Mucosa of rectum (tissue), 2 donors: ENCODE data around the gene TMSB10.

Experiments
- H3K27ac ChIP-seq, 2 donors: one replicate each; pipeline ENCODE4 v1.7.0; 2013; ENCODE audit warnings: inconsistent platforms in 2 of 2, low read depth in 2 of 2, low read length in 2 of 2
- H3K27me3 ChIP-seq, 2 donors: one replicate each; pipeline ENCODE4 v1.7.0; 2013; ENCODE audit warnings: low read length in 2 of 2; ENCODE audit not compliant: control insufficient read depth in 2 of 2, insufficient read depth in 2 of 2
- H3K36me3 ChIP-seq, 2 donors: one replicate each; pipeline ENCODE4 v1.7.0; 2013; ENCODE audit warnings: low read length in 2 of 2; ENCODE audit not compliant: control insufficient read depth in 2 of 2, insufficient read depth in 2 of 2
- H3K4me1 ChIP-seq, 2 donors: one replicate each; pipeline ENCODE4 v1.7.0; 2013; ENCODE audit warnings: low read length in 2 of 2, mild to moderate bottlenecking in 1 of 2; ENCODE audit not compliant: control insufficient read depth in 2 of 2, insufficient read depth in 2 of 2
- H3K4me3 ChIP-seq, 2 donors: one replicate each; pipeline ENCODE4 v1.7.0; 2013; ENCODE audit warnings: low read length in 2 of 2
- H3K9ac ChIP-seq, 2 donors: one replicate each; pipeline ENCODE4 v1.7.0; 2013; ENCODE audit warnings: low read length in 2 of 2, low read depth in 1 of 2, mild to moderate bottlenecking in 1 of 2
- H3K9me3 ChIP-seq, 2 donors: one replicate each; pipeline ENCODE4 v1.7.0; 2013; ENCODE audit warnings: low read length in 2 of 2; ENCODE audit not compliant: control insufficient read depth in 2 of 2
- donor health status: healthy.
- donor health status: Normal muscosa, but diverticular disease.

The TMSB10 gene

GRCh38 chr2:84901593-84902120 lies 3.8 kb upstream of the TMSB10 start:
- no peak overlapping the region for H3K4me3 ChIP-seq
- no peak overlapping the region for H3K9ac ChIP-seq
- H3K36me3 ChIP-seq = no peaks in the 10 kb centered on the region
- no peaks in the 10 kb centered on the region for H3K27me3 ChIP-seq
- H3K27ac ChIP-seq = no peak overlapping the region
- H3K9me3 ChIP-seq = no peaks in the 10 kb centered on the region
- peaks cover 4 to 11% of the 10 kb centered on the region in 2 donors for H3K4me1 ChIP-seq

GRCh38 chr2:84902526-84902925 lies 2.9 kb upstream of the TMSB10 start:
- no peaks in the 10 kb centered on the region for H3K9me3 ChIP-seq
- no peak overlapping the region for H3K9ac ChIP-seq
- H3K36me3 ChIP-seq = no peaks in the 10 kb centered on the region
- H3K4me3 ChIP-seq = no peak overlapping the region
- no peak overlapping the region for H3K27ac ChIP-seq
- H3K27me3 ChIP-seq = no peaks in the 10 kb centered on the region
- peaks cover 4 to 11% of the 10 kb centered on the region in 2 donors for H3K4me1 ChIP-seq

- peak overlapping the region; percentile 38 to 48 for H3K9ac ChIP-seq
- no peaks in the 10 kb centered on the region for H3K9me3 ChIP-seq
- no peaks in the 10 kb centered on the region for H3K27me3 ChIP-seq
- H3K4me3 ChIP-seq = peak overlapping the region in 1 of 2 donors; percentile 90
- H3K27ac ChIP-seq = peak overlapping the region in 1 of 2 donors; percentile 98
- peaks cover 4 to 5% of the 10 kb centered on the region in 2 donors for H3K4me1 ChIP-seq
- peaks cover 0 to 3% of the 10 kb centered on the region in 2 donors for H3K36me3 ChIP-seq
Observed at GRCh38 chr2:84904151-84904550, 1.3 kb upstream of the TMSB10 start.

- H3K9ac ChIP-seq = peak overlapping the region; percentile 84 to 95
- peaks cover 0 to 4% of the 10 kb centered on the region in 2 donors for H3K36me3 ChIP-seq
- peak overlapping the region; percentile 98 to 99 for H3K27ac ChIP-seq
- H3K4me1 ChIP-seq = peaks cover 3 to 4% of the 10 kb centered on the region in 2 donors
- peak overlapping the region; percentile 76 to 90 for H3K4me3 ChIP-seq
- H3K27me3 ChIP-seq = no peaks in the 10 kb centered on the region
- no peaks in the 10 kb centered on the region for H3K9me3 ChIP-seq
Observed at GRCh38 chr2:84904717-84905174, 710 bp upstream of the TMSB10 start.

GRCh38 chr2:84906108-84906899 lies 848 bp downstream of the TMSB10 start:
- H3K27me3 ChIP-seq = no peaks in the 10 kb centered on the region
- peak overlapping the region; percentile 76 to 96 for H3K4me3 ChIP-seq
- H3K9me3 ChIP-seq = no peaks in the 10 kb centered on the region
- H3K9ac ChIP-seq = peak overlapping the region; percentile 97 to 98
- H3K36me3 ChIP-seq = peaks cover 0 to 4% of the 10 kb centered on the region in 2 donors
- peaks cover 3 to 4% of the 10 kb centered on the region in 2 donors for H3K4me1 ChIP-seq
- H3K27ac ChIP-seq = peak overlapping the region; percentile 98 to 99

- Histone ChIP-seq H3K9ac (peak overlapping the region; percentile 97 to 98), H3K9me3 (no peaks in the 10 kb centered on the region), H3K36me3 (peaks cover 0 to 4% of the 10 kb centered on the region in 2 donors), H3K4me1 (peaks cover 3 to 4% of the 10 kb centered on the region in 2 donors), H3K4me3 (peak overlapping the region; percentile 76 to 96), H3K27ac (peak overlapping the region; percentile 98 to 99), H3K27me3 (no peaks in the 10 kb centered on the region)
Observed at GRCh38 chr2:84906900-84907714, 1.7 kb downstream of the TMSB10 start.

- H3K9ac ChIP-seq = no peak overlapping the region
- peak overlapping the region in 1 of 2 donors; percentile 10 for H3K27ac ChIP-seq
- H3K4me3 ChIP-seq = no peak overlapping the region
- no peaks in the 10 kb centered on the region for H3K9me3 ChIP-seq
- peaks cover 6 to 12% of the 10 kb centered on the region in 2 donors for H3K4me1 ChIP-seq
- no peaks in the 10 kb centered on the region for H3K27me3 ChIP-seq
- H3K36me3 ChIP-seq = peaks cover 0 to 4% of the 10 kb centered on the region in 2 donors
Observed at GRCh38 chr2:84908948-84909713, 3.7 kb downstream of the TMSB10 start.

- H3K9ac ChIP-seq = no peak overlapping the region
Observed at GRCh38 chr2:84911135-84911678, 5.8 kb downstream of the TMSB10 start.

GRCh38 chr2:84912984-84913383 lies 7.5 kb downstream of the TMSB10 start:
- no peaks in the 10 kb centered on the region for H3K27me3 ChIP-seq
- H3K9ac ChIP-seq = no peak overlapping the region
- peaks cover 3 to 10% of the 10 kb centered on the region in 2 donors for H3K4me1 ChIP-seq
- H3K9me3 ChIP-seq = no peaks in the 10 kb centered on the region
- H3K27ac ChIP-seq = no peak overlapping the region
- no peak overlapping the region for H3K4me3 ChIP-seq
- peaks cover 0 to 4% of the 10 kb centered on the region in 2 donors for H3K36me3 ChIP-seq

More at GRCh38 chr2:84911135-84911678, 5.8 kb downstream of the TMSB10 start:
- H3K27ac ChIP-seq = no peak overlapping the region
- peaks cover 3 to 10% of the 10 kb centered on the region in 2 donors for H3K4me1 ChIP-seq
- no peak overlapping the region for H3K4me3 ChIP-seq
- H3K36me3 ChIP-seq = peaks cover 0 to 4% of the 10 kb centered on the region in 2 donors
- no peaks in the 10 kb centered on the region for H3K9me3 ChIP-seq
- no peaks in the 10 kb centered on the region for H3K27me3 ChIP-seq
